Heart left ventricle (tissue), 16 donors: Measurements from ENCODE around the gene SLC12A3. TPM values are rescaled to one million over a fixed set of nuclear protein-coding genes. Genes with fewer than 3 reads are reported as not detected.
"Not testable (repeated sequence)": the region's sequence is repeated elsewhere in the genome, so short reads cannot be mapped to it uniquely, and the experiment has no call there.

ENCODE experiments used
- ATAC-seq, 4 donors: fragments of 200-7000 bp; cut with Tn5 transposase; one replicate each; pipeline ENCODE4 v1.9.1; 2020 to 2022; ENCODE audit warnings: moderate library complexity in 4 of 4, mild to moderate bottlenecking in 3 of 4, moderate number of reproducible peaks in 1 of 4
- DNase-seq, 5 donors: peaks; one replicate each; pipeline ENCODE4 v3.0.0-alpha.2; 2020
- H3K27ac ChIP-seq, 12 donors: fragments of 200-600 bp; sonication (generic) in 4 of 12; one replicate each; pipeline versions ENCODE4 v1.5.0 to v1.8.0; 2016 to 2022; ENCODE audit warnings: mild to moderate bottlenecking in 2 of 12
- H3K27me3 ChIP-seq, 9 donors: fragments of 200-600 bp; sonication (generic) in 2 of 9; one replicate each; pipeline versions ENCODE4 v1.5.1 to v1.8.0; 2016 to 2022; ENCODE audit warnings: mild to moderate bottlenecking in 3 of 9
- H3K36me3 ChIP-seq, 9 donors: fragments of 200-600 bp; sonication (generic) in 2 of 9; one replicate each; pipeline versions ENCODE4 v1.5.0 to v1.8.0; 2018 to 2022; ENCODE audit warnings: mild to moderate bottlenecking in 2 of 9
- H3K4me1 ChIP-seq, 12 donors: fragments of 200-600 bp; sonication (generic) in 4 of 12; one replicate each; pipeline versions ENCODE4 v1.5.0 to v1.8.0; 2016 to 2022; ENCODE audit warnings: mild to moderate bottlenecking in 3 of 12
- H3K4me3 ChIP-seq, 12 donors: fragments of 200-600 bp; sonication (generic) in 4 of 12; one replicate each; pipeline versions ENCODE4 v1.5.0 to v1.8.0; 2017 to 2022; ENCODE audit warnings: mild to moderate bottlenecking in 9 of 12, moderate library complexity in 4 of 12
- H3K9me3 ChIP-seq, 12 donors: fragments of 200-600 bp; sonication (generic) in 4 of 12; one replicate each; pipeline versions ENCODE4 v1.5.0 to v1.8.0; 2016 to 2022; ENCODE audit warnings: mild to moderate bottlenecking in 1 of 12
- CTCF ChIP-seq, 12 donors: fragments of 200-600 bp; sonication (generic) in 4 of 12; IDR thresholded peaks; one replicate each; pipeline versions ENCODE4 v1.5.0 to v1.8.0; 2018 to 2022; ENCODE audit warnings: antibody characterized with exemption in 12 of 12, mild to moderate bottlenecking in 5 of 12
- POLR2A ChIP-seq, 2 donors: fragments of 450-650 bp; IDR thresholded peaks; one replicate each; pipeline ENCODE4 v1.6.1; 2017; ENCODE audit warnings: antibody characterized with exemption in 2 of 2, mild to moderate bottlenecking in 2 of 2, moderate library complexity in 2 of 2
- WGBS, 4 donors: extraction: QIAGEN DNeasy Blood & Tissue Kit in 2 of 4; methylation state at CpG; one replicate each; pipeline versions ENCODE4 v1.1.5 to v1.1.7; 2013 to 2018; 5-methylcytosine and 5-hydroxymethylcytosine counted together
- intact Hi-C, 10 donors: fragments of 100-400 bp; cut with DNase I; formaldehyde crosslinking; loops; one replicate each; pipeline versions ENCODE4 v1.11.1 to v1.14.2; 2022
- polyA plus RNA-seq, 2 donors: library from polyadenylated mRNA; stranded (reverse); fragments of 200-250 nt; gene quantifications; one replicate each; pipeline ENCODE4 v1.2.3, GENCODE V29; 2013
- total RNA-seq, 9 donors: library from RNA; depleted of rRNA in 2 of 9; stranded (reverse); fragments of >200 nt in 2 of 9; fragmentation: NEBNext Ultra II Directional in 3 of 9; extraction: Animal tissue kit (Norgen Biotek cat#: 25700) in 3 of 9; gene quantifications; one replicate each; pipeline versions ENCODE4 v1.1.0 to v1.2.4, GENCODE V29; 2016 to 2023
- donor health status: ischemic (EF 13 %, LVEDD 7.1; RV severe dilation, severe dysfunction).
- donor health status: healthy with polysubstance abuse.
- donor health status: DM: no; HTN: yes; CAD: no.
- donor health status: DM: no; HTN: no; CAD: no.
- donor health status: ischemic (EF 25% LVEDD 6.9; RV normal size, moderate dysfunction).
- donor health status: ischemic (EF 25% LVEDD 5.7; RV mildly dilated, moderate dysfunction).
- donor health status: healthy.
- donor health status: DM: yes; HTN: yes; CAD: no.
- donor health status: ischemic (EF 35%, LVEDD 5.7; RV mildly dilated, moderate dysfunction).
- donor health status: nonischemic (EF 11% LVEDD 7.7; RV severe dilation, severe dysfunction).
- donor health status: DM: yes; HTN: yes; CAD: no.
- donor health status: PGD.
- donor health status: ischemic (EF 29% LVEDD 5.4; RV normal size, mild dysfunction).
- donor health status: nonischemic (EF 23%, LVEDD 6.1; RV moderate dilation, normal function).

SLC12A3 gene
- total and polyA plus RNA-seq, 11 donors = 0.08 TPM; not detected in 10

- H3K27ac ChIP-seq = no peak overlapping the region
- no peak for TF ChIP-seq CTCF (IDR thresholded peaks at IDR 0.05)
- no peak for TF ChIP-seq POLR2A (IDR thresholded peaks at IDR 0.05)
- H3K4me1 ChIP-seq = no peaks in the 10 kb centered on the region
- DNase-seq = peak in 1 of 5 donors; percentile 37
- no peaks in the 10 kb centered on the region for H3K27me3 ChIP-seq
- ATAC-seq = peak in 3 of 4 donors; percentile 49 to 70 (median 49)
- WGBS, 4 donors = 84 to 93% methylated on average over 2 of the region's 2 CpGs; no CpG with 5 or more reads in 2 of the 4 donors
- intact Hi-C loops = no loop called here
- H3K36me3 ChIP-seq = no peaks in the 10 kb centered on the region
- H3K4me3 ChIP-seq = no peak overlapping the region
- H3K9me3 ChIP-seq = no peaks in the 10 kb centered on the region
These were observed 18.6 kb downstream of the SLC12A3 start for GRCh38 chr16:56883586-56883985.

DNA sequence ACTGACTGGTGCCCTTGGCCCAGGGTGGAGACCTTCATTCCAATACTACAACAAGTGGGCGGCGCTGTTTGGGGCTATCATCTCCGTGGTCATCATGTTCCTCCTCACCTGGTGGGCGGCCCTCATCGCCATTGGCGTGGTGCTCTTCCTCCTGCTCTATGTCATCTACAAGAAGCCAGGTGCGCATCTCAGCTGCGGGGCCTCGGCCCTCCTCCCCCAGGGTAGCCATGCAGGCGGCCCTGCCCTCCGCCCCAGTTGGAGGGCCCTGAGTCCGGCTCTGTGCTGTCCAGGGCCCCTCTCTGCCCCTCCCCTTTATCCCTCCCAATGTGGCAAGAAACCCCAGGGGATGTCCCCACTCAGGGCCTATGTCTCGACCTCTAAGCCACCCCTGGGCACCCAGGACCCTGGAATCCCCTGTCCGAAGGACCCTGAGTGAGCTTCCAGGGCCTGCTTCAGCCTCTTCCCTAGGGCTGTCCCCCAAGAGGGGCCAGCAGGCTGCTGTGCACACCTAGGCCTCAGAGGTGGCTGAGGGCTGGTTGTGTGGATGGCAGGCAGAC is 19.1 kb downstream of the SLC12A3 start:
- H3K27me3 ChIP-seq = no peaks in the 10 kb centered on the region
- TF ChIP-seq CTCF (IDR thresholded peaks at IDR 0.05) (no peak), POLR2A (IDR thresholded peaks at IDR 0.05) (no peak)
- ATAC-seq (no peak), DNase-seq (no peak)
- no peaks in the 10 kb centered on the region for H3K36me3 ChIP-seq
- intact Hi-C loops = no loop called here
- no peaks in the 10 kb centered on the region for H3K4me1 ChIP-seq
- no peak overlapping the region for H3K27ac ChIP-seq
- H3K4me3 ChIP-seq = no peak overlapping the region
- 94 to 96% (median 95%) methylated on average over 6 to 14 of the region's 14 CpGs for WGBS, 4 donors
- no peaks in the 10 kb centered on the region for H3K9me3 ChIP-seq

GRCh38 chr16:56884929-56885328 is 19.9 kb downstream of the SLC12A3 start:
- WGBS, 4 donors = 94 to 97% (median 95%) methylated on average over 13 of the region's 13 CpGs
- H3K27me3 ChIP-seq, ATAC-seq, DNase-seq, H3K27ac ChIP-seq, H3K36me3 ChIP-seq, H3K4me1 ChIP-seq, intact Hi-C loops, H3K4me3 ChIP-seq, H3K9me3 ChIP-seq: not testable (repeated sequence)

DNA sequence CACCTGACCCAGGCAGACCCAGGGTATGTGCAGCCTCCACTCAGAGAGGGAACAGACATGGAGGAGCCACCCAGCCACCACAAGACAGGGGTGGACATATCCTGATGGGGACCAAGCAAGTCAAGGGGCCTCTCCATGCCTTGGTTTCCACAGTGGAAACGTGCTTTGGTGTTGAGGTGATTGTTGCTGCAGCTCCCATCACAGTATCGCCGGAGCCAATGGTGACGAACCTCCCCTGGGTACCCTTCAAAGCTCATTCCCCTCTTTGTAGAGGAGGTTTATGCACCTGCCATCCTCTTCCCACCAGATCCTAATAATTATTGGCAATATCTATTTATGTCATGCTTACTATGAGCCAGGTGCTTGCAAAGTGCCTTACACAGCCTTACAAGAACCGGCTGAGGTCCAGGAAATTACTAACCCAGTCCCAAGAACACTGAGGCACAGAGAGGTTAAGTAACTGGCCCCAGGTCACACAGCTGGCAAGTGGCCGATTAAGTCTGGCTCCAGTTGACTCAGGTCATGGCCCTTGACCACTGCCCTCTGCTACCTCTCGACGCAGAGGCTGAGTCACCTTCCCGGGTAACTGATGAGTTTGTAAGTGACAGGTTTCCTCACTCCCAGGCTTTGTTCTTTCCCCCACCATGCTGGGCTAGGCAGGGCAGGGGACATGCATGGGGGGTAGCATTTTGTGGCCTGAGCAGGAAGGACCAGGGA is 20.6 kb downstream of the SLC12A3 start:
- WGBS, 4 donors = 77 to 87% (median 84%) methylated on average over 9 of the region's 9 CpGs
- no peak for TF ChIP-seq POLR2A (IDR thresholded peaks at IDR 0.05)
- no peak for TF ChIP-seq CTCF (IDR thresholded peaks at IDR 0.05)
- intact Hi-C loops = no loop called here

More for the DNA sequence above, 20.6 kb downstream of the SLC12A3 start:
- Histone ChIP-seq H3K4me1 (no peaks in the 10 kb centered on the region), H3K27ac (no peak overlapping the region), H3K27me3 (no peaks in the 10 kb centered on the region), H3K36me3 (no peaks in the 10 kb centered on the region), H3K4me3 (no peak overlapping the region), H3K9me3 (no peaks in the 10 kb centered on the region)
- no peak for ATAC-seq
- DNase-seq = no peak
